HepG2 (cell line): ENCODE data around the gene CGREF1. TPM values are rescaled to one million over a fixed set of nuclear protein-coding genes. Genes with fewer than 3 reads are reported as not detected.

Experiments used
- TGIF2 ChIP-seq: IDR thresholded peaks from 2 replicates; pipeline ENCODE4 v1.6.1; 2016; ENCODE audit warnings: control low read depth, missing compliant biosample characterization
- ZNF780A ChIP-seq: sonication (generic); formaldehyde crosslinking; IDR thresholded peaks from 2 replicates; pipeline ENCODE4 v1.8.0; 2022; ENCODE audit warnings: mild to moderate bottlenecking, missing genetic modification reagents, moderate library complexity
- ZZZ3 ChIP-seq: sonication (generic); formaldehyde crosslinking; IDR thresholded peaks from 2 replicates; pipeline ENCODE4 v1.4.0; 2020; ENCODE audit warnings: missing genetic modification reagents, mild to moderate bottlenecking, borderline replicate concordance
- polyA plus RNA-seq, 8 experiments: library from polyadenylated mRNA; depleted of rRNA in 3 of 8; stranded (reverse) in 7 of 8; unstranded in 1 of 8; fragments of >200 nt; fragmentation: Illumina TruSeq in 4 of 8; extraction: Trizol in 4 of 8; gene quantifications; 2 replicates each; pipeline versions ENCODE4 v1.2.1 to v1.2.3, GENCODE V29; 2011 to 2016; ENCODE audit warnings: low read depth in 4 of 8, missing spikeins in 1 of 8, mixed read lengths in 1 of 8; ENCODE audit not compliant: insufficient read depth in 1 of 8
- total RNA-seq, 5 experiments: library from RNA; depleted of rRNA; stranded (reverse); fragments of >200 nt; fragmentation: Illumina TruSeq; extraction: Trizol; gene quantifications; 2 replicates each; pipeline ENCODE4 v1.2.3, GENCODE V29; 2016; ENCODE audit warnings: low read depth in 1 of 5
- TF ChIP-seq, protein P1 (sequence below): sonication (generic); formaldehyde crosslinking; IDR thresholded peaks from 2 replicates; pipeline ENCODE4 v1.4.0; 2020; ENCODE audit warnings: missing genetic modification reagents, borderline replicate concordance
- TF ChIP-seq, protein P2 (sequence below): sonication (generic); formaldehyde crosslinking; conservative IDR thresholded peaks from 2 replicates; pipeline ENCODE4 v1.4.0; 2020; ENCODE audit warnings: mild to moderate bottlenecking, missing genetic modification reagents, moderate library complexity

CGREF1 gene
- total and polyA plus RNA-seq, 2 of the 13 experiments (the other 11 are each of a cell fraction or from before 2014, with no cell fraction given) = 13.9 to 23.4 TPM

DNA sequence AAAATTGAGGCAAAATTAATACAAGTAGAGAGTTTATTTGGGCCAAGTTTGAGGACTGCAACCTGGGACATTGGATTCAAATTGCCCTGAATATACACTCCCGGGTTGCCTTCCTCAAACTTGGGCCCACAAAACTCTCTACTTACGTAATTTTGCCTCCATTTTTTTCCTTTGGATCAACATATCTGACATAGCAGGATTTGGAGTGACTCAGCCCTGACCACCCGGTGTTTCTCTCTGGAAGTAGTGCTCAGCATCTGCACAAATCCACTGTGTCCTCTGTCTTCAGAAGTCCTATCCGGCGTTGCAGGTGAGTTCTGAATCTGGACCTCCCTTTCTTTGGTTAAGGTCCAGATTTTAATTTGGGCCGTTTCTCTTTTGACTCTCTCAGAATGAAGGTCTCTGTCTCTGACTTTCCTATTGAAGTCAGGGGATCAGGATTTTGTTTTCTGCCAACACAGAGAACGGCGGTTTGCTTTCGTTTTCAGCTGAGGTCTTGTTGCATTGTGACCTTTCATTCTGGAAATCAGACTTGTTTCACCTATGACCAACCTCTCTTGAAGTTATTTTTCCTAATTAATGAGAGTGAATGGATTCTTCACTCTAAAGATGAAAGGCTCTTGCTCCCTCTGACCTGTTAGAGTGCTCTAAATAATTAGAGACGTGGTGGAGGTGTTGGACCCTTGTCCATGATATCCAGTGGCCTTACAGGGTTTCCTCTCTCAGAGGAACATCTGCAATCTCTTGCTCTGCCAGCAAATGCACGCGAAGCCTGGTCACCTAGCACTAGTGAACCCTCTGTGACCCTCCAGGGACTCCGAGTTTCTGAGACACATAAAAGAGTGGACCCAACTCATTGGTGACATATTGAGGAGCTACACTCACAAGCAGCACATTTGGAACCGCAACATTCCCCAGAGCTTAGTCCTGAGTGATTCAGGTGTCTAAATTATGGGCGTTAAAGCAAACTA, 43.5 kb upstream of the CGREF1 start (continued):
- TF ChIP-seq ZZZ3 (CRISPR knock-in tag) = no peak
- no peak for TF ChIP-seq ZNF780A (CRISPR knock-in tag)
- TF ChIP-seq, protein P1, sequence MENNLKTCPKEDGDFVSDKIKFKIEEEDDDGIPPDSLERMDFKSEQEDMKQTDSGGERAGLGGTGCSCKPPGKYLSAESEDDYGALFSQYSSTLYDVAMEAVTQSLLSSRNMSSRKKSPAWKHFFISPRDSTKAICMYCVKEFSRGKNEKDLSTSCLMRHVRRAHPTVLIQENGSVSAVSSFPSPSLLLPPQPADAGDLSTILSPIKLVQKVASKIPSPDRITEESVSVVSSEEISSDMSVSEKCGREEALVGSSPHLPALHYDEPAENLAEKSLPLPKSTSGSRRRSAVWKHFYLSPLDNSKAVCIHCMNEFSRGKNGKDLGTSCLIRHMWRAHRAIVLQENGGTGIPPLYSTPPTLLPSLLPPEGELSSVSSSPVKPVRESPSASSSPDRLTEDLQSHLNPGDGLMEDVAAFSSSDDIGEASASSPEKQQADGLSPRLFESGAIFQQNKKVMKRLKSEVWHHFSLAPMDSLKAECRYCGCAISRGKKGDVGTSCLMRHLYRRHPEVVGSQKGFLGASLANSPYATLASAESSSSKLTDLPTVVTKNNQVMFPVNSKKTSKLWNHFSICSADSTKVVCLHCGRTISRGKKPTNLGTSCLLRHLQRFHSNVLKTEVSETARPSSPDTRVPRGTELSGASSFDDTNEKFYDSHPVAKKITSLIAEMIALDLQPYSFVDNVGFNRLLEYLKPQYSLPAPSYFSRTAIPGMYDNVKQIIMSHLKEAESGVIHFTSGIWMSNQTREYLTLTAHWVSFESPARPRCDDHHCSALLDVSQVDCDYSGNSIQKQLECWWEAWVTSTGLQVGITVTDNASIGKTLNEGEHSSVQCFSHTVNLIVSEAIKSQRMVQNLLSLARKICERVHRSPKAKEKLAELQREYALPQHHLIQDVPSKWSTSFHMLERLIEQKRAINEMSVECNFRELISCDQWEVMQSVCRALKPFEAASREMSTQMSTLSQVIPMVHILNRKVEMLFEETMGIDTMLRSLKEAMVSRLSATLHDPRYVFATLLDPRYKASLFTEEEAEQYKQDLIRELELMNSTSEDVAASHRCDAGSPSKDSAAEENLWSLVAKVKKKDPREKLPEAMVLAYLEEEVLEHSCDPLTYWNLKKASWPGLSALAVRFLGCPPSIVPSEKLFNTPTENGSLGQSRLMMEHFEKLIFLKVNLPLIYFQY (CRISPR knock-in tag) = 0 out of 2 replicates have a peak, but pooled peaks have one; percentile 12
- TF ChIP-seq TGIF2 (CRISPR knock-in tag) = peak; percentile 36; the same call in 1 of the 2 replicates
- TF ChIP-seq, protein P2, sequence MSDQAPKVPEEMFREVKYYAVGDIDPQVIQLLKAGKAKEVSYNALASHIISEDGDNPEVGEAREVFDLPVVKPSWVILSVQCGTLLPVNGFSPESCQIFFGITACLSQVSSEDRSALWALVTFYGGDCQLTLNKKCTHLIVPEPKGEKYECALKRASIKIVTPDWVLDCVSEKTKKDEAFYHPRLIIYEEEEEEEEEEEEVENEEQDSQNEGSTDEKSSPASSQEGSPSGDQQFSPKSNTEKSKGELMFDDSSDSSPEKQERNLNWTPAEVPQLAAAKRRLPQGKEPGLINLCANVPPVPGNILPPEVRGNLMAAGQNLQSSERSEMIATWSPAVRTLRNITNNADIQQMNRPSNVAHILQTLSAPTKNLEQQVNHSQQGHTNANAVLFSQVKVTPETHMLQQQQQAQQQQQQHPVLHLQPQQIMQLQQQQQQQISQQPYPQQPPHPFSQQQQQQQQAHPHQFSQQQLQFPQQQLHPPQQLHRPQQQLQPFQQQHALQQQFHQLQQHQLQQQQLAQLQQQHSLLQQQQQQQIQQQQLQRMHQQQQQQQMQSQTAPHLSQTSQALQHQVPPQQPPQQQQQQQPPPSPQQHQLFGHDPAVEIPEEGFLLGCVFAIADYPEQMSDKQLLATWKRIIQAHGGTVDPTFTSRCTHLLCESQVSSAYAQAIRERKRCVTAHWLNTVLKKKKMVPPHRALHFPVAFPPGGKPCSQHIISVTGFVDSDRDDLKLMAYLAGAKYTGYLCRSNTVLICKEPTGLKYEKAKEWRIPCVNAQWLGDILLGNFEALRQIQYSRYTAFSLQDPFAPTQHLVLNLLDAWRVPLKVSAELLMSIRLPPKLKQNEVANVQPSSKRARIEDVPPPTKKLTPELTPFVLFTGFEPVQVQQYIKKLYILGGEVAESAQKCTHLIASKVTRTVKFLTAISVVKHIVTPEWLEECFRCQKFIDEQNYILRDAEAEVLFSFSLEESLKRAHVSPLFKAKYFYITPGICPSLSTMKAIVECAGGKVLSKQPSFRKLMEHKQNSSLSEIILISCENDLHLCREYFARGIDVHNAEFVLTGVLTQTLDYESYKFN (CRISPR knock-in tag) = 0 out of 2 replicates have a peak, but pooled peaks have one; percentile 16
